Mucosa of descending colon (tissue), 3 donors: ENCODE data around the gene UFSP1. TPM values are rescaled to one million over a fixed set of nuclear protein-coding genes. Genes with fewer than 3 reads are reported as not detected.

Experiments used
- ATAC-seq: fragments of 200-7000 bp; cut with Tn5 transposase; one replicate; pipeline ENCODE4 v1.9.1; 2020; ENCODE audit warnings: mild to moderate bottlenecking, moderate library complexity
- DNase-seq, 3 donors: peaks; one replicate each; pipeline ENCODE4 v3.0.0-alpha.2; 2020
- H3K36me3 ChIP-seq: fragments of 200-600 bp; one replicate; pipeline ENCODE4 v1.8.0; 2021; ENCODE audit warnings: low read depth, mild to moderate bottlenecking
- H3K4me1 ChIP-seq: fragments of 200-600 bp; one replicate; pipeline ENCODE4 v1.8.0; 2021; ENCODE audit warnings: low read depth, mild to moderate bottlenecking
- H3K4me3 ChIP-seq: fragments of 200-600 bp; one replicate; pipeline ENCODE4 v1.8.0; 2021; ENCODE audit warnings: mild to moderate bottlenecking
- H3K9me3 ChIP-seq: fragments of 200-600 bp; one replicate; pipeline ENCODE4 v1.8.0; 2021; ENCODE audit warnings: mild to moderate bottlenecking
- intact Hi-C, 2 donors: fragments of 100-400 bp; cut with DNase I in 1 of 2; cut with micrococcal nuclease in 1 of 2; formaldehyde crosslinking; loops; one replicate each; pipeline versions ENCODE4 v1.11.0 to v1.11.1; 2022; cut with DNase I, micrococcal nuclease
- total RNA-seq, 3 donors: library from RNA; stranded (reverse); fragmentation: NEBNext Ultra II Directional in 2 of 3; extraction: Animal tissue kit (Norgen Biotek cat#: 25700) in 2 of 3; gene quantifications; one replicate each; pipeline versions ENCODE4 v1.2.1 to v1.2.4, GENCODE V29; 2021 to 2023
- TF ChIP-seq, protein P1 (sequence below): fragments of 200-600 bp; IDR thresholded peaks from one replicate; pipeline ENCODE4 v1.8.0; 2022; ENCODE audit warnings: antibody characterized with exemption, mild to moderate bottlenecking
- donor health status: DM: no; HTN: no; CAD: no; lungs with moderate emphysema.
- donor health status: DM: no; HTN: no; CAD: no.
- donor health status: DM: no; HTN: yes; CAD: no.

The UFSP1 gene
- total RNA-seq, 3 donors from 2014 or later, result 2.1 to 3.4 (median 3.0) TPM

GRCh38 chr7:100895956-100896731 is 6.6 kb upstream of the UFSP1 start:
- Histone ChIP-seq H3K9me3 (no peaks in the 10 kb centered on the region), H3K36me3 (no peaks in the 10 kb centered on the region), H3K4me1 (peaks cover 34% of the 10 kb centered on the region), H3K4me3 (no peak overlapping the region)
- ATAC-seq (peak; percentile 40), DNase-seq (peak; percentile 58 to 73 (median 71))
- TF ChIP-seq, protein P1, sequence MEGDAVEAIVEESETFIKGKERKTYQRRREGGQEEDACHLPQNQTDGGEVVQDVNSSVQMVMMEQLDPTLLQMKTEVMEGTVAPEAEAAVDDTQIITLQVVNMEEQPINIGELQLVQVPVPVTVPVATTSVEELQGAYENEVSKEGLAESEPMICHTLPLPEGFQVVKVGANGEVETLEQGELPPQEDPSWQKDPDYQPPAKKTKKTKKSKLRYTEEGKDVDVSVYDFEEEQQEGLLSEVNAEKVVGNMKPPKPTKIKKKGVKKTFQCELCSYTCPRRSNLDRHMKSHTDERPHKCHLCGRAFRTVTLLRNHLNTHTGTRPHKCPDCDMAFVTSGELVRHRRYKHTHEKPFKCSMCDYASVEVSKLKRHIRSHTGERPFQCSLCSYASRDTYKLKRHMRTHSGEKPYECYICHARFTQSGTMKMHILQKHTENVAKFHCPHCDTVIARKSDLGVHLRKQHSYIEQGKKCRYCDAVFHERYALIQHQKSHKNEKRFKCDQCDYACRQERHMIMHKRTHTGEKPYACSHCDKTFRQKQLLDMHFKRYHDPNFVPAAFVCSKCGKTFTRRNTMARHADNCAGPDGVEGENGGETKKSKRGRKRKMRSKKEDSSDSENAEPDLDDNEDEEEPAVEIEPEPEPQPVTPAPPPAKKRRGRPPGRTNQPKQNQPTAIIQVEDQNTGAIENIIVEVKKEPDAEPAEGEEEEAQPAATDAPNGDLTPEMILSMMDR, result no peak
- intact Hi-C loops, result loop anchor here (5.0 kb wide), 2 partner anchors 71 to 161 kb away; partner anchors contain the start of gene MUC12 (in 1 of the 2)

GRCh38 chr7:100895701-100895955 is 6.1 kb upstream of the UFSP1 start, which contains the start of gene ACHE:
Gene ACHE (minus strand): TSS chr7:100895888. CDS start chr7:100894232, 1,656 bp downstream.
- peaks cover 39% of the 10 kb centered on the region for H3K4me1 ChIP-seq
- H3K9me3 ChIP-seq, result no peaks in the 10 kb centered on the region
- TF ChIP-seq, protein P1, result no peak
- DNase-seq, result no peak
- peak; percentile 37 for ATAC-seq
- H3K4me3 ChIP-seq, result no peak within 1 kb of the TSS
- intact Hi-C loops, result loop anchor here (5.0 kb wide), 2 partner anchors 72 to 162 kb away; partner anchors contain the start of gene MUC12 (in 1 of the 2)
- H3K36me3 ChIP-seq, result no peaks in the 10 kb centered on the region

DNA sequence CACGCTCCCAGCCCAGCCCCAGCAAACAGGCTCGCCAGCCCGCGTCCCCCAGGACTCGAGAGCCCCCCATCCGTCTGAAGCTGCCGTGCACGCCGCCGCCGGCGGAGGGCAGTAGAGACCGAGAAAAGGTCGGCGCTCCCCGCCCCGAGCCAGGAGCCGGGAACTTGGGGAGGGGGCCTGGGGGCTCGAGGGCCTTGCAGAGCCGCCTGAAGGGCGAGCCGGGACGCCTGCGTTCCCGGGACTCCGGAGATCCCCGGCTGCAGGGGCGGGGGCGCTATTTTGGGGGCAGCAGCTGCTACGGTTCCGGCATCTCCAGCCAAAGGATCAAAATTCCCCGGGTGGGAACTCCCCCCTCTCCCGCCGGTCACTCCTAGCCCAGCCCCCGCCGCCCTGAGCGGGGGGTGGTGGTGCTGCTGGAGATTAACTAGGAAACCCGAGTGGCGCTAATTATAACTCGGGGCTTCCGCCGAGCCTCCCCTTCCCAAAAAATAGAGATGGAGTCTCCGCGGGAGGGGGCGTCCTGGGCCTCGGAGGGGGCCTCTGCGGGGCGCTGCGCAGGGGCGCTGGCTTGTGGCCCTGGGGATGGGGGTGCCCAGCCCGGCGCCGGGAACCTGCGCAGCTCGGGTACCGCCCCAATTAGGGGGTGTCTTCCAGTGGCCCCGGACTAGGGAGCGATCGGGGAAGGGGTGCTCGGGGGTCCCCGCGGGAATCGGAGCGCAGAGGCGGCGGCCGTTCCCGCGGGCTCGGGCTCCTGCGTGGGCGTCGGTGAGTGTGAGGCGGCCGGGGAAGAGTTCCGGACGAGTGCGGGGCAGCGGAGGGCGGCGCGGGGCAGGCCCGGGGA is 5.6 kb upstream of the UFSP1 start:
- DNase-seq (peak; percentile 67 to 75 (median 68)), ATAC-seq (peak; percentile 2)
- intact Hi-C loops, result loop anchor here (5.0 kb wide), 2 partner anchors 72 to 162 kb away; partner anchors contain the start of gene MUC12 (in 1 of the 2)
- TF ChIP-seq, protein P1, result peak; percentile 69
- Histone ChIP-seq H3K4me1 (peaks cover 42% of the 10 kb centered on the region), H3K4me3 (no peak overlapping the region), H3K9me3 (no peaks in the 10 kb centered on the region), H3K36me3 (no peaks in the 10 kb centered on the region)

- TF ChIP-seq, protein P1, result no peak
- Histone ChIP-seq H3K36me3 (no peaks in the 10 kb centered on the region), H3K9me3 (no peaks in the 10 kb centered on the region), H3K4me1 (peaks cover 42% of the 10 kb centered on the region), H3K4me3 (no peak overlapping the region)
- intact Hi-C loops, result no loop called here
- no peak for ATAC-seq
- no peak for DNase-seq
These were observed 4.6 kb upstream of the UFSP1 start for GRCh38 chr7:100893910-100894721.

DNA sequence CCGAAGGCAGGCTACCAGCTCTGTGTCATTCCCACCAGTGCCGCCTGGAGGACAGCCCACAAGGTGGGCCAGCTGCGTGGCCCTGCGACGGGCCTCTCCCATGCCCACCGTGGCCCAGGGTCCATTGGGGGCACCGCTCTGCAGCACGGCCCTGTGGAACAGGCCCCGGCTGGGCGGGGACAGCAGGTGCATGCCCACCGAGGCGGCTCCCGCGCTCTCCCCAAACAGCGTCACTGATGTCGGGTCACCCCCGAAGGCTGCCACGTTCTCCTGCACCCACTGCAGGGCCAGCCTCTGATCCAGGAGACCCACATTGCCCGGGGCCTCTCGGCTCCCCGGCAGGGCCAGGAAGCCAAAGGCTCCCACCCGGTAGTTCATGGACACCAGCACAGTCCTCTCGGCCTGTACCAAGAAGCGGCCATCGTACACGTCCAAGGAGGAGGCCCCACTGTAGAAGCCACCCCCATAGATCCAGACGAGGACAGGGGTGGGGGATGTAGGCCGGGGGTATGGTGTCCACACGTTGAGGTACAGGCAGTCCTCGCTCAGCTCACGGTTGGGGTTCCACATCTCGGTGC is 3.9 kb upstream of the UFSP1 start:
- H3K9me3 ChIP-seq, result no peaks in the 10 kb centered on the region
- no peaks in the 10 kb centered on the region for H3K36me3 ChIP-seq
- ATAC-seq, result no peak
- H3K4me3 ChIP-seq, result no peak overlapping the region
- DNase-seq, result no peak
- intact Hi-C loops, result no loop called here
- TF ChIP-seq, protein P1, result no peak
- H3K4me1 ChIP-seq, result peaks cover 45% of the 10 kb centered on the region
